HepG2 (cell line): ENCODE data around the gene CGGBP1. TPM values are rescaled to one million over a fixed set of nuclear protein-coding genes. Genes with fewer than 3 reads are reported as not detected.

ENCODE experiments used
- ATAC-seq: fragments of 200-7000 bp; cut with Tn5 transposase; 3 replicates; pipeline ENCODE4 v1.9.1; 2020; ENCODE audit warnings: mild to moderate bottlenecking, moderate library complexity
- BruUV-seq: library from RNA; stranded (reverse); fragments of 400-500 nt; replicated peaks from 2 replicates; lab custom pipeline; 2021; lab: Mats Ljungman, UMichigan
- CTCF ChIA-PET: fragments of 300-600 bp; formaldehyde crosslinking; extraction: SDS; loops from one replicate; lab custom pipeline; 2021; ENCODE audit warnings: low total read pairs, inconsistent platforms, low intra/inter-chr PET ratio; lab: Yijun Ruan, JAX
- POLR2A ChIA-PET: fragments of 350-600 bp; sonication (Branson Sonifier 250); formaldehyde crosslinking; loops from one replicate; lab custom pipeline; 2020; ENCODE audit warnings: antibody characterized with exemption, inconsistent platforms; lab: Yijun Ruan, JAX
- DNase-seq: peaks from one replicate; pipeline ENCODE4 v3.0.0-alpha.2; 2015; ENCODE audit warnings: low spot score
- FAIRE-seq: peaks from 3 replicates; lab custom pipeline; 2011; peaks lifted over from hg19 to GRCh38; lab: Jason Lieb, UNC
- H2AFZ ChIP-seq: one replicate; pipeline ENCODE4 v1.6.1; 2011; ENCODE audit warnings: low read length, inconsistent platforms
- H3K27ac ChIP-seq: fragments of 300-600 bp; 3 replicates; pipeline ENCODE4 v1.8.0; 2011; ENCODE audit warnings: mixed run types, mild to moderate bottlenecking, mixed read lengths, low read length, inconsistent platforms; ENCODE audit not compliant: insufficient read depth; ENCODE audit errors: extremely low read length
- H3K27me3 ChIP-seq, 2 experiments: fragments of 200-600 bp in 1 of 2; 2 replicates in 1 of 2; 3 replicates in 1 of 2; pipeline versions ENCODE4 v1.6.0 to v1.8.0; 2011; ENCODE audit warnings: low read length in 2 of 2, mild to moderate bottlenecking in 2 of 2, moderate library complexity in 2 of 2, inconsistent platforms in 1 of 2; ENCODE audit not compliant: insufficient read depth in 2 of 2, control insufficient read depth in 1 of 2
- H3K36me3 ChIP-seq, 2 experiments: fragments of 200-600 bp in 1 of 2; replicated peaks in 1 of 2; 2 replicates in 1 of 2; 3 replicates in 1 of 2; pipeline versions ENCODE4 v1.5.1 to v1.8.0; 2011; ENCODE audit warnings: low read length in 2 of 2, inconsistent platforms in 1 of 2; ENCODE audit not compliant: insufficient read depth in 2 of 2, control insufficient read depth in 1 of 2
- H3K4me1 ChIP-seq: 2 replicates; pipeline ENCODE4 v1.5.1; 2012; ENCODE audit warnings: low read length, inconsistent platforms; ENCODE audit not compliant: insufficient read depth
- H3K4me2 ChIP-seq: 2 replicates; pipeline ENCODE4 v1.6.0; 2011; ENCODE audit warnings: low read depth, low read length, inconsistent platforms
- H3K4me3 ChIP-seq, 3 experiments: fragments of 200-600 bp in 1 of 3; sonication (generic), shearing (Covaris generic) in 1 of 3; replicated peaks in 1 of 3; 2 replicates each; pipeline ENCODE4 v1.5.1; 2011 to 2016; ENCODE audit warnings: low read length in 3 of 3, inconsistent platforms in 2 of 3, low read depth in 2 of 3, mild to moderate bottlenecking in 2 of 3, control low read depth in 1 of 3, mixed read lengths in 1 of 3; ENCODE audit not compliant: insufficient read depth in 1 of 3
- H3K79me2 ChIP-seq: one replicate; pipeline ENCODE4 v1.6.1; 2011; ENCODE audit warnings: low read length, inconsistent platforms; ENCODE audit not compliant: insufficient read depth
- H3K9ac ChIP-seq: 2 replicates; pipeline ENCODE4 v1.6.0; 2011; ENCODE audit warnings: mild to moderate bottlenecking, low read depth, low read length, inconsistent platforms; ENCODE audit not compliant: insufficient read depth
- H3K9me3 ChIP-seq: 2 replicates; pipeline ENCODE4 v1.5.1; 2012; ENCODE audit warnings: mild to moderate bottlenecking, low read length
- H4K20me1 ChIP-seq: 2 replicates; pipeline ENCODE4 v1.6.0; 2011; ENCODE audit warnings: inconsistent platforms, mild to moderate bottlenecking, low read length, moderate library complexity; ENCODE audit not compliant: insufficient read depth
- ATF7 ChIP-seq, 2 experiments: fragments of 450-650 bp in 1 of 2; sonication (generic) in 1 of 2; formaldehyde crosslinking in 1 of 2; IDR thresholded peaks; 2 replicates each; pipeline versions ENCODE4 v1.4.0 to v1.6.1; 2016 to 2020; ENCODE audit warnings: antibody characterized with exemption in 1 of 2, mild to moderate bottlenecking in 1 of 2, missing genetic modification reagents in 1 of 2
- HIVEP1 ChIP-seq: sonication (generic); formaldehyde crosslinking; IDR thresholded peaks from 2 replicates; pipeline ENCODE4 v1.4.0; 2020; ENCODE audit warnings: mild to moderate bottlenecking, missing genetic modification reagents
- KAT2B ChIP-seq: fragments of 150-350 bp; IDR thresholded peaks from 2 replicates; pipeline ENCODE4 v1.6.1; 2014; ENCODE audit warnings: low read depth, low read length, borderline replicate concordance
- POLR2G ChIP-seq: fragments of 200-400 bp; formaldehyde crosslinking; IDR thresholded peaks from 2 replicates; pipeline ENCODE4 v1.6.1; 2018; ENCODE audit warnings: mild to moderate bottlenecking, low read depth, low read length, moderate library complexity
- ZNF580 ChIP-seq: IDR thresholded peaks from 2 replicates; pipeline ENCODE4 v1.6.1; 2016; ENCODE audit warnings: low read depth, borderline replicate concordance
- whole genome bisulfite sequencing: methylation state at CpG from one replicate; pipeline ENCODE4 v1.1.6; 2017; ENCODE audit warnings: low lambda C conversion rate; 5-methylcytosine and 5-hydroxymethylcytosine counted together
- in situ Hi-C: cut with HindIII; loops from 2 replicates; pipeline ENCODE4 v1.10.0; 2017; ENCODE audit warnings: low pct_unique_long_range_greater_than_20kb; ENCODE audit not compliant: extremely low pct_ligation_motif_present
- intact Hi-C: fragments of 100-400 bp; cut with micrococcal nuclease; formaldehyde crosslinking; loops from one replicate; pipeline ENCODE4 v1.10.0; 2022; ENCODE audit not compliant: unreplicated experiment
- polyA plus RNA-seq, 8 experiments: library from polyadenylated mRNA; depleted of rRNA in 3 of 8; stranded (reverse) in 7 of 8; unstranded in 1 of 8; fragments of >200 nt; fragmentation: Illumina TruSeq in 4 of 8; extraction: Trizol in 4 of 8; gene quantifications; 2 replicates each; pipeline versions ENCODE4 v1.2.1 to v1.2.3, GENCODE V29; 2011 to 2016; ENCODE audit warnings: low read depth in 4 of 8, missing spikeins in 1 of 8, mixed read lengths in 1 of 8; ENCODE audit not compliant: insufficient read depth in 1 of 8
- total RNA-seq, 5 experiments: library from RNA; depleted of rRNA; stranded (reverse); fragments of >200 nt; fragmentation: Illumina TruSeq; extraction: Trizol; gene quantifications; 2 replicates each; pipeline ENCODE4 v1.2.3, GENCODE V29; 2016; ENCODE audit warnings: low read depth in 1 of 5

The CGGBP1 gene
- total and polyA plus RNA-seq, 2 of the 13 experiments (the other 11 are each of a cell fraction or from before 2014, with no cell fraction given): 38.9 to 47.0 TPM

- no peak overlapping the region for H3K9ac ChIP-seq
- DNase-seq (no peak), FAIRE-seq (no peak), ATAC-seq (no peak)
- H3K4me2 ChIP-seq: no peak overlapping the region
- H4K20me1 ChIP-seq: no peaks in the 10 kb centered on the region
- no peaks in the 10 kb centered on the region for H3K9me3 ChIP-seq
- ChIA-PET CTCF (no interaction called here), POLR2A (no interaction called here)
- no TSS peak for BruUV-seq
- peaks cover 0 to 17% of the 10 kb centered on the region in 2 experiments; a peak in 4 of 5 replicates for H3K36me3 ChIP-seq
- TF ChIP-seq POLR2G: no peak
- TF ChIP-seq ATF7 (IDR thresholded peaks at IDR 0.05): peak; percentile 50
- no peak for TF ChIP-seq ATF7 (CRISPR knock-in tag; IDR thresholded peaks at IDR 0.05)
- in situ Hi-C loops (no loop called here), intact Hi-C loops (no loop called here)
- H3K4me3 ChIP-seq: no peak overlapping the region
- no peaks in the 10 kb centered on the region for H3K4me1 ChIP-seq
- H3K79me2 ChIP-seq: no peaks in the 10 kb centered on the region
- 72% methylated on average over 4 of the region's 4 CpGs for WGBS
- no peak overlapping the region for H3K27ac ChIP-seq
- H3K27me3 ChIP-seq: no peaks in the 10 kb centered on the region
- no peak overlapping the region for H2AFZ ChIP-seq
Observed at GRCh38 chr3:88090681-88091080, 31.9 kb upstream of the CGGBP1 start.

- POLR2A ChIA-PET: no interaction called here
- intact Hi-C loops: no loop called here
- no peak for FAIRE-seq
Observed at GRCh38 chr3:88084097-88084501, 25.3 kb upstream of the CGGBP1 start.

More at GRCh38 chr3:88084097-88084501, 25.3 kb upstream of the CGGBP1 start:
- BruUV-seq: no TSS peak
- no peak overlapping the region for H3K9ac ChIP-seq
- no peak overlapping the region for H3K4me3 ChIP-seq
- no peak for ATAC-seq
- TF ChIP-seq ZNF580 (CRISPR knock-in tag) (no peak), HIVEP1 (CRISPR knock-in tag) (no peak), KAT2B (no peak)
- CTCF ChIA-PET: no interaction called here
- H3K27ac ChIP-seq: no peak overlapping the region
- no peak for DNase-seq
- no peak overlapping the region for H3K4me2 ChIP-seq
- no peak overlapping the region for H2AFZ ChIP-seq
- no peaks in the 10 kb centered on the region for H3K27me3 ChIP-seq
- no peaks in the 10 kb centered on the region for H3K4me1 ChIP-seq
- H3K9me3 ChIP-seq: no peaks in the 10 kb centered on the region
- peaks cover 0 to 13% of the 10 kb centered on the region in 2 experiments; a peak in 3 of 5 replicates for H3K36me3 ChIP-seq
- 100% methylated on average over 2 of the region's 2 CpGs for WGBS
- H3K79me2 ChIP-seq: peaks cover 25% of the 10 kb centered on the region
- 0 out of 2 replicates have a peak, but pooled peaks cover 2% of the 10 kb centered on the region for H4K20me1 ChIP-seq
- in situ Hi-C loops: no loop called here
